ENCODE results near the gene PAM. TPM values are rescaled to one million over a fixed set of nuclear protein-coding genes. Genes with fewer than 3 reads are reported as not detected.

Gene PAM
- total and polyA plus RNA-seq, 2 of the 8 experiments (the other 6 are each of a cell fraction or from before 2014, with no cell fraction given) = 30.4 to 67.8 TPM

DNA sequence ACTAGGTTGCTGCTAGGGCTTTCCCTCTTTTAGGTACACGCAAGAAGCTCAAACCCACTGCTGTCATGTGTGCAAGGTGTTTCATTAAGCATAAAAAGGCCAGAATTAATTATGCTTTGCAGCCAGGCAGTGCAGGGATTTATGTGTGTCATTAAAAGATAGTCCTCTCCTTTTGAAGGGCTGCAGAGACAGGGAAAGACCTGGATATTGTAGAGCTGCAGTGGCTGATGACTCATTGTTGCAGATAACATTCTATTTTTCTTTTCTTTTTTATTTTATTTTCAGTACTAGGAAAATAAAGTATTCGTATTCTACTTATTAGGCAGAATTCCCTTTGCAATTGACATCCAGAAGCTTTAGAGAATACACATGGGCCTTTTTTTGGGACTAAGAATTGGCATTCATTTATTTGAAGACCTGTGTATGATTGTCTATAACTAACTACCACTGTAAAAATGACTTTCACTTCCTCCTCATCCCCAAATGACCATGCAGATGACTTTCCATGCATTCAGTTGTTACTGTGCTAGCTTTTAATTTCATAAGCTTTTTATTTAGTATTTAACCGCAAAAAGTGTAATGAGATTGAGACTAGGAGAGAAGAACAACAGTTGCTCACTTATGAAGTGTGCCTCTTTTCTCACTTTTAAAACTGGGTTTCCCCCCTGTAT is 113.0 kb downstream of the PAM start (continued):
- TF ChIP-seq POLR2AphosphoS5 (IDR thresholded peaks at IDR 0.05; ENCODE audit: low read depth, low read length) (no peak), FOSL1 (IDR thresholded peaks at IDR 0.05; ENCODE audit: insufficient read depth, low read depth, low read length) (no peak), RAD21 (IDR thresholded peaks at IDR 0.05 in 1 of 2, conservative IDR thresholded peaks at IDR 0.05 in 1 of 2; ENCODE audit: low read depth in 2 of 2, low read length in 2 of 2) (no peak), GTF2F1 (IDR thresholded peaks at IDR 0.05; ENCODE audit: borderline replicate concordance, low read depth, low read length) (no peak)

Measured in H1 (cell line).